Endothelial cell of umbilical vein (primary cell): Measurements from ENCODE around the gene IRF2BP1. TPM values are rescaled to one million over a fixed set of nuclear protein-coding genes. Genes with fewer than 3 reads are reported as not detected.

ENCODE experiments used
- BruUV-seq: library from RNA; stranded (reverse); fragments of 400-500 nt; replicated peaks from 2 replicates; lab custom pipeline; 2021; lab: Mats Ljungman, UMichigan
- CTCF ChIA-PET: fragments of 300-600, 350-600 bp; sonication (Branson Sonifier 250); formaldehyde crosslinking; loops from one replicate; lab custom pipeline; 2021; ENCODE audit warnings: antibody characterized with exemption, inconsistent platforms; lab: Charles Lee
- POLR2A ChIA-PET: fragments of 300-600, 350-600 bp; sonication (Branson Sonifier 250); formaldehyde crosslinking; loops from one replicate; lab custom pipeline; 2021; ENCODE audit warnings: antibody characterized with exemption, inconsistent platforms; lab: Charles Lee
- DNase-seq: peaks from one replicate; pipeline ENCODE4 v3.0.0-alpha.2; 2011; ENCODE audit warnings: low read depth, low spot score
- FAIRE-seq: peaks from 2 replicates; lab custom pipeline; 2011; peaks lifted over from hg19 to GRCh38; lab: Jason Lieb, UNC
- H2AFZ ChIP-seq: 2 replicates; pipeline ENCODE4 v1.6.0; 2012; ENCODE audit warnings: low read depth, low read length, control low read depth, inconsistent platforms
- H3K27ac ChIP-seq: 2 replicates; pipeline ENCODE4 v1.5.1; 2011; ENCODE audit warnings: low read depth, mild to moderate bottlenecking, control low read depth, low read length, moderate library complexity; ENCODE audit not compliant: insufficient read depth
- H3K27me3 ChIP-seq, 2 experiments: 2 replicates each; pipeline versions ENCODE4 v1.6.0 to v1.6.1; 2011; ENCODE audit warnings: low read length in 2 of 2, mixed read lengths in 1 of 2; ENCODE audit not compliant: control insufficient read depth in 2 of 2, insufficient read depth in 2 of 2
- H3K36me3 ChIP-seq, 2 experiments: 2 replicates in 1 of 2; 3 replicates in 1 of 2; pipeline ENCODE4 v1.5.1; 2011; ENCODE audit warnings: low read length in 2 of 2, mild to moderate bottlenecking in 1 of 2, moderate library complexity in 1 of 2; ENCODE audit not compliant: control insufficient read depth in 2 of 2, insufficient read depth in 2 of 2; ENCODE audit errors: extremely low read depth in 1 of 2
- H3K4me1 ChIP-seq: 3 replicates; pipeline ENCODE4 v1.5.1; 2011; ENCODE audit warnings: mild to moderate bottlenecking, low read length; ENCODE audit not compliant: control insufficient read depth, insufficient read depth; ENCODE audit errors: extremely low read depth
- H3K4me2 ChIP-seq: 2 replicates; pipeline ENCODE4 v1.6.1; 2011; ENCODE audit warnings: low read length, control low read depth, mixed read lengths; ENCODE audit not compliant: insufficient read depth
- H3K4me3 ChIP-seq, 3 experiments: fragments of 200-600 bp in 1 of 3; sonication (generic), shearing (Covaris generic) in 1 of 3; replicated peaks in 1 of 3; 2 replicates each; pipeline ENCODE4 v1.5.1; 2011 to 2016; ENCODE audit warnings: control low read depth in 3 of 3, low read length in 3 of 3, mild to moderate bottlenecking in 2 of 3, inconsistent platforms in 1 of 3, low read depth in 1 of 3, moderate library complexity in 1 of 3; ENCODE audit not compliant: insufficient read depth in 1 of 3
- H3K79me2 ChIP-seq: 2 replicates; pipeline ENCODE4 v1.6.0; 2012; ENCODE audit warnings: low read length, inconsistent platforms; ENCODE audit not compliant: control insufficient read depth, insufficient read depth
- H3K9ac ChIP-seq: replicated peaks from 2 replicates; pipeline ENCODE3; 2011; ENCODE audit warnings: low read length, control low read depth; ENCODE audit not compliant: insufficient read depth; ENCODE audit errors: extremely low read depth
- H3K9me1 ChIP-seq: replicated peaks from 3 replicates; pipeline ENCODE4 v1.6.0; 2011; ENCODE audit warnings: mild to moderate bottlenecking, low read length; ENCODE audit not compliant: control insufficient read depth, insufficient read depth; ENCODE audit errors: extremely low read depth
- H3K9me3 ChIP-seq: replicated peaks from 2 replicates; pipeline ENCODE4 v1.5.1; 2012; ENCODE audit warnings: low read length, inconsistent platforms; ENCODE audit not compliant: control insufficient read depth, insufficient read depth
- H4K20me1 ChIP-seq: replicated peaks from 2 replicates; pipeline ENCODE3; 2011; ENCODE audit warnings: mild to moderate bottlenecking, low read length; ENCODE audit not compliant: control insufficient read depth, insufficient read depth; ENCODE audit errors: extremely low read depth
- FOS ChIP-seq: IDR thresholded peaks from 2 replicates; pipeline ENCODE4 v1.6.1; 2011; ENCODE audit warnings: mild to moderate bottlenecking, low read length, moderate library complexity, borderline replicate concordance; ENCODE audit not compliant: insufficient read depth
- JUN ChIP-seq: IDR thresholded peaks from 2 replicates; pipeline ENCODE4 v1.6.1; 2011; ENCODE audit warnings: borderline replicate concordance, low read depth; ENCODE audit not compliant: insufficient read length, insufficient read depth
- dilution Hi-C: fragments of 300-500 bp; cut with MboI; formaldehyde crosslinking; loops from one replicate; pipeline ENCODE4 v1.15.0; 2019; ENCODE audit warnings: low sequenced_read_pairs; ENCODE audit not compliant: extremely low pct_ligation_motif_present
- intact Hi-C: fragments of 100-400 bp; cut with micrococcal nuclease; formaldehyde crosslinking; loops from one replicate; pipeline ENCODE4 v1.10.0; 2022
- polyA plus RNA-seq, 4 experiments: library from polyadenylated mRNA; depleted of rRNA in 3 of 4; stranded (reverse) in 3 of 4; unstranded in 1 of 4; fragments of >200 nt; gene quantifications; 2 replicates each; pipeline versions ENCODE4 v1.2.1 to v1.2.3, GENCODE V29; 2011 to 2012; ENCODE audit warnings: missing spikeins in 1 of 4
- total RNA-seq: library from RNA; stranded (reverse); gene quantifications from 2 replicates; pipeline ENCODE4 v1.2.3, GENCODE V29; 2021
- TF ChIP-seq, protein P1 (sequence below): IDR thresholded peaks from 2 replicates; pipeline ENCODE4 v1.6.1; 2011; ENCODE audit not compliant: insufficient read depth, insufficient read length

Gene IRF2BP1
- total and polyA plus RNA-seq, 2 donors (not counting 3 experiments of a cell fraction or from before 2014, with no cell fraction given), result 12.3 to 17.5 TPM

DNA sequence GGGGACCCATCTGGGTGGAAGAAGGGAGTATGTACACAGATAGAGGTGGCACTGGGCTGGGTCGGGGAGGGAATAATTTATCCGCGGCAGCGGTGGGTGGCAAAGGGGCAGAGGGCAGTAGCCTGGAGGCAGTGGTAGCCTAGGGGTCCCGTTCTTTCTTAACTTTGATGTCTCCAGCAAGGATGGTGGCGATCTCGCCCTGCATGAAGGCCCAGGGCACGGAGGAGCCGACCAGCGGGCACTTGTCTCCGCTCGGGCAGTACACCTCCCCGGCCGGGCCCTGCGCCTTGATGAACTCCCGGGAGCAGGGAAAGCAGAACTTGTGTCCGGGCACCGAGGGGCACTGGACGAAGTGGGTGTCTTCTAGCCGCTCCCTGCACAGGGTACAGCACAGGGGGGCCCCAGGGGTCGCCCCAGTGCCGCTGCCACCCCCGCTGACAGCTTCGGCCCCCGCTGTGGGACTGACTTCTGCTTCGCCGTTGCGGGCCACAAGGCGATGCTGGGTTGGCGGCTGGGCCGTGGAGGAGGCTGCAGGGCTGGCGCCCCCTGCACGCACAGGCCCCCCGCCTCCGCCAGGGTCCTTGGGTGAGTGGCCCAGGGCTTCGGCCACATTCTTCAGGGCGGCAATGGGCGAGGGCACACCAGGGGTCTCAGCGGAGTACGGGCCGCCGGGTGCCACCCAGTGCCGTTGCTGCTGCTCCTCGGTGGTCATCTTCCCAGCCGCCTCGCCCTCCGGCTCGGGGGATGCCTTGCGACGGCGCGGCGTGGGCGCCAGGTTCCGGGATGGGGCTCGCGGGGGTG lies 1.9 kb downstream of the IRF2BP1 start:
- FAIRE-seq (no peak), DNase-seq (no peak)
- TF ChIP-seq FOS, result no peak
- TF ChIP-seq, protein P1, sequence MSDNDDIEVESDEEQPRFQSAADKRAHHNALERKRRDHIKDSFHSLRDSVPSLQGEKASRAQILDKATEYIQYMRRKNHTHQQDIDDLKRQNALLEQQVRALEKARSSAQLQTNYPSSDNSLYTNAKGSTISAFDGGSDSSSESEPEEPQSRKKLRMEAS, result no peak
- H2AFZ ChIP-seq, result no peak overlapping the region
- no peaks in the 10 kb centered on the region for H3K9me1 ChIP-seq
- dilution Hi-C loops (no loop called here), intact Hi-C loops (loop anchor here (1.0 kb wide), 3 partner anchors 21 to 131 kb away; partner anchors contain the start of gene SYMPK)
- TSS peak; percentile 18 for BruUV-seq
- peaks cover 3% of the 10 kb centered on the region for H3K79me2 ChIP-seq
- H4K20me1 ChIP-seq, result no peaks in the 10 kb centered on the region
- CTCF ChIA-PET, result interaction anchor here (1.4 to 3.3 kb wide), 2 partner anchors 20 to 67 kb away, joined by 8 to 21 read pairs; partner anchors contain the start of genes FOXA3 and SYMPK
- H3K4me2 ChIP-seq, result no peak overlapping the region
- POLR2A ChIA-PET, result no interaction called here
- no peaks in the 10 kb centered on the region for H3K27me3 ChIP-seq
- no peaks in the 10 kb centered on the region for H3K9me3 ChIP-seq
- no peaks in the 10 kb centered on the region for H3K36me3 ChIP-seq
- H3K4me1 ChIP-seq, result peaks cover 10% of the 10 kb centered on the region
- H3K4me3 ChIP-seq, result no peak overlapping the region
- H3K9ac ChIP-seq, result no peak overlapping the region
- H3K27ac ChIP-seq, result no peak overlapping the region

DNA sequence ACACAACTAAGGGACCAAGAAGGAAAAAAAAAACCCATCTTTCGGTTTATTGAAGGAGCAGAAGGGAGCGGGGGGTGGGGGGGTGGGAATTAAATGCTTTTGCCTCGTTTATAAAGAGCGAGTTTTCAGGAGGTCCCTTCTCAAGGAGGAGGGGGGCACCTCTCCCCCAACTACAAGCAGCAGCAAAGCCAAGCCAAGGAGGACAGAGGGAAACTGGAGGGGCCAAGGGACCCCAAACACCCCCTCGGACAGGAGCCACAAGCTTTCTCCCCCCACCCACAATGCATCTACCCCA lies 2.4 kb downstream of the IRF2BP1 start:
- TF ChIP-seq FOS (no peak), JUN (no peak)
- TF ChIP-seq, protein P1, result no peak
- intact Hi-C loops (loop anchor here (1.0 kb wide), 3 partner anchors 20 to 132 kb away; partner anchors contain the start of gene SYMPK), dilution Hi-C loops (no loop called here)
- BruUV-seq, result no TSS peak
- Histone ChIP-seq H3K9me3 (no peaks in the 10 kb centered on the region), H3K4me2 (no peak overlapping the region), H2AFZ (no peak overlapping the region), H3K4me1 (peaks cover 10% of the 10 kb centered on the region), H4K20me1 (no peaks in the 10 kb centered on the region), H3K4me3 (no peak overlapping the region), H3K79me2 (peaks cover 3% of the 10 kb centered on the region), H3K27me3 (no peaks in the 10 kb centered on the region), H3K9ac (no peak overlapping the region), H3K27ac (no peak overlapping the region), H3K9me1 (no peaks in the 10 kb centered on the region), H3K36me3 (no peaks in the 10 kb centered on the region)
- POLR2A ChIA-PET, result no interaction called here
- no peak for DNase-seq
- FAIRE-seq, result no peak
- CTCF ChIA-PET, result interaction anchor here (1.0 kb wide), 1 partner anchor 13 kb away, joined by 4 read pairs; no protein-coding TSS in a partner anchor
